H9 (cell line): ENCODE results near the gene TENM4. TPM values are rescaled to one million over a fixed set of nuclear protein-coding genes. Genes with fewer than 3 reads are reported as not detected.

ENCODE experiments used
- DNase-seq: peaks from one replicate; pipeline ENCODE4 v3.0.0-alpha.2; 2017
- H2AFZ ChIP-seq: one replicate; pipeline ENCODE4 v1.6.1; 2013; ENCODE audit warnings: mild to moderate bottlenecking, low read length, control low read depth, moderate library complexity
- H2AK5ac ChIP-seq: 2 replicates; pipeline ENCODE4 v1.6.1; 2013; ENCODE audit warnings: low read length, control low read depth, mixed read lengths; ENCODE audit not compliant: insufficient read length
- H2BK120ac ChIP-seq: one replicate; pipeline ENCODE4 v1.6.1; 2013; ENCODE audit warnings: low read depth, mild to moderate bottlenecking, low read length, control low read depth, inconsistent platforms; ENCODE audit not compliant: poor library complexity, severe bottlenecking
- H2BK12ac ChIP-seq: 2 replicates; pipeline ENCODE4 v1.6.1; 2013; ENCODE audit warnings: low read length, control low read depth, mixed read lengths, low read depth; ENCODE audit not compliant: insufficient read length
- H2BK15ac ChIP-seq: 2 replicates; pipeline ENCODE4 v1.6.1; 2013; ENCODE audit warnings: low read depth, low read length, control low read depth
- H2BK20ac ChIP-seq: one replicate; pipeline ENCODE4 v1.6.1; 2013; ENCODE audit warnings: low read depth, mild to moderate bottlenecking, low read length, control low read depth, inconsistent platforms; ENCODE audit not compliant: poor library complexity, severe bottlenecking
- H2BK5ac ChIP-seq: 2 replicates; pipeline ENCODE4 v1.6.1; 2013; ENCODE audit warnings: low read length, control low read depth, mixed read lengths; ENCODE audit not compliant: insufficient read length
- H3K14ac ChIP-seq: 2 replicates; pipeline ENCODE4 v1.6.1; 2013; ENCODE audit warnings: low read length, control low read depth; ENCODE audit not compliant: insufficient read depth
- H3K18ac ChIP-seq: 2 replicates; pipeline ENCODE4 v1.6.1; 2013; ENCODE audit warnings: low read depth, mild to moderate bottlenecking, mixed read lengths, low read length, control low read depth; ENCODE audit not compliant: insufficient read length
- H3K23ac ChIP-seq: 2 replicates; pipeline ENCODE4 v1.6.1; 2013; ENCODE audit warnings: low read length, control low read depth, mixed read lengths, low read depth; ENCODE audit not compliant: insufficient read length
- H3K23me2 ChIP-seq: 2 replicates; pipeline ENCODE4 v1.6.1; 2013; ENCODE audit warnings: low read depth, mild to moderate bottlenecking, mixed read lengths, low read length, control low read depth; ENCODE audit not compliant: insufficient read length, poor library complexity, severe bottlenecking
- H3K27ac ChIP-seq: 2 replicates; pipeline ENCODE4 v1.5.1; 2013; ENCODE audit warnings: low read length, control low read depth, mixed read lengths, low read depth; ENCODE audit not compliant: insufficient read length
- H3K27me3 ChIP-seq: 2 replicates; pipeline ENCODE4 v1.6.1; 2013; ENCODE audit warnings: low read length, control low read depth, inconsistent platforms; ENCODE audit not compliant: insufficient read depth
- H3K4ac ChIP-seq: 2 replicates; pipeline ENCODE4 v1.6.1; 2013; ENCODE audit warnings: low read depth, mild to moderate bottlenecking, control low read depth, inconsistent platforms, low read length, moderate library complexity
- H3K4me1 ChIP-seq: 2 replicates; pipeline ENCODE4 v1.6.1; 2013; ENCODE audit warnings: low read length, control low read depth, inconsistent platforms; ENCODE audit not compliant: insufficient read depth
- H3K4me2 ChIP-seq: 2 replicates; pipeline ENCODE4 v1.6.1; 2013; ENCODE audit warnings: low read length, control low read depth, mixed read lengths; ENCODE audit not compliant: insufficient read length, insufficient read depth
- H3K56ac ChIP-seq: 2 replicates; pipeline ENCODE4 v1.6.1; 2013; ENCODE audit warnings: low read depth, mild to moderate bottlenecking, mixed read lengths, low read length, control low read depth; ENCODE audit not compliant: insufficient read length
- H3K79me1 ChIP-seq: 2 replicates; pipeline ENCODE4 v1.6.1; 2013; ENCODE audit warnings: low read depth, mild to moderate bottlenecking, moderate library complexity, low read length, control low read depth, inconsistent platforms; ENCODE audit not compliant: insufficient read depth, poor library complexity, severe bottlenecking
- H3K79me2 ChIP-seq: 2 replicates; pipeline ENCODE4 v1.6.1; 2013; ENCODE audit warnings: low read length, control low read depth, inconsistent platforms; ENCODE audit not compliant: insufficient read depth
- H3K9ac ChIP-seq: 2 replicates; pipeline ENCODE4 v1.6.1; 2013; ENCODE audit warnings: low read length, control low read depth, mixed read lengths; ENCODE audit not compliant: insufficient read length; ENCODE audit errors: extremely low read depth
- H3K9me3 ChIP-seq: one replicate; pipeline ENCODE4 v1.6.1; 2013; ENCODE audit warnings: low read depth, low read length, inconsistent platforms; ENCODE audit not compliant: control insufficient read depth
- H3T11ph ChIP-seq: one replicate; pipeline ENCODE4 v1.6.1; 2013; ENCODE audit warnings: mild to moderate bottlenecking, low read length, control low read depth, inconsistent platforms
- H4K20me1 ChIP-seq: one replicate; pipeline ENCODE4 v1.6.1; 2013; ENCODE audit not compliant: control insufficient read depth, insufficient read length, insufficient read depth
- H4K5ac ChIP-seq: 2 replicates; pipeline ENCODE4 v1.6.1; 2013; ENCODE audit warnings: low read depth, mild to moderate bottlenecking, mixed read lengths, low read length, control low read depth; ENCODE audit not compliant: insufficient read length
- H4K8ac ChIP-seq: replicated peaks from 2 replicates; pipeline ENCODE4 v1.6.1; 2013; ENCODE audit warnings: low read length, control low read depth, mixed read lengths, low read depth; ENCODE audit not compliant: insufficient read length
- H4K91ac ChIP-seq: 2 replicates; pipeline ENCODE4 v1.6.1; 2013; ENCODE audit warnings: low read depth, mild to moderate bottlenecking, moderate library complexity, mixed read lengths, low read length, control low read depth; ENCODE audit not compliant: insufficient read length
- H3K27ac Mint-ChIP-seq, 3 experiments: 2 replicates in 2 of 3; 3 replicates in 1 of 3; pipeline ENCODE4 v1.8.0; 2020 to 2021; ENCODE audit warnings: mixed read lengths in 3 of 3, mild to moderate bottlenecking in 1 of 3, moderate library complexity in 1 of 3
- H3K27me3 Mint-ChIP-seq: 2 replicates; pipeline ENCODE4 v1.8.0; 2021; ENCODE audit warnings: low read depth, mild to moderate bottlenecking, moderate library complexity, mixed read lengths
- H3K36me3 Mint-ChIP-seq, 3 experiments: 2 replicates in 2 of 3; 3 replicates in 1 of 3; pipeline ENCODE4 v1.8.0; 2020 to 2021; ENCODE audit warnings: low read depth in 3 of 3, mixed read lengths in 3 of 3; ENCODE audit not compliant: insufficient read depth in 1 of 3
- H3K4me1 Mint-ChIP-seq, 2 experiments: 2 replicates each; pipeline ENCODE4 v1.8.0; 2020; ENCODE audit warnings: mixed read lengths in 2 of 2
- H3K4me3 Mint-ChIP-seq, 2 experiments: 2 replicates in 1 of 2; 3 replicates in 1 of 2; pipeline ENCODE4 v1.8.0; 2020 to 2021; ENCODE audit warnings: mild to moderate bottlenecking in 2 of 2, mixed read lengths in 2 of 2, moderate library complexity in 1 of 2
- H3K9me3 Mint-ChIP-seq, 2 experiments: 2 replicates in 1 of 2; 3 replicates in 1 of 2; pipeline ENCODE4 v1.8.0; 2020; ENCODE audit warnings: mild to moderate bottlenecking in 2 of 2, mixed read lengths in 2 of 2, moderate library complexity in 1 of 2
- CTCF ChIP-seq: fragments of 200-600 bp; sonication (generic); conservative IDR thresholded peaks from 3 replicates; pipeline ENCODE4 v1.8.0; 2021; ENCODE audit warnings: antibody characterized with exemption, mild to moderate bottlenecking
- WGBS: extraction: QIAGEN DNeasy Blood & Tissue Kit; methylation state at CpG from one replicate; pipeline ENCODE4 v1.1.7; 2013; ENCODE audit warnings: missing lambda C conversion rate, low lambda C conversion rate, mixed read lengths; ENCODE audit not compliant: insufficient read length; ENCODE audit errors: extremely low coverage; 5-methylcytosine and 5-hydroxymethylcytosine counted together
- total RNA-seq: library from RNA; stranded (reverse); gene quantifications from 2 replicates; pipeline ENCODE4 v1.2.1, GENCODE V29; 2021

The TENM4 gene
- total RNA-seq, 1 experiment from 2014 or later, result 4.6 TPM

GRCh38 chr11:78699609-78700135 lies 741.2 kb downstream of the TENM4 start:
- no peaks in the 10 kb centered on the region; a peak in 1 of 7 replicates for H3K36me3 Mint-ChIP-seq
- H3K27me3 Mint-ChIP-seq, result no peaks in the 10 kb centered on the region; the same call in 1 of the 2 replicates
- no peak overlapping the region for H2BK20ac ChIP-seq
- H2AFZ ChIP-seq, result no peak overlapping the region
- no peak overlapping the region for H3K4me3 Mint-ChIP-seq
- no peak for DNase-seq
- no peaks in the 10 kb centered on the region for H3K4me1 ChIP-seq
- no peak overlapping the region for H3K18ac ChIP-seq
- no peaks in the 10 kb centered on the region for H3K4me1 Mint-ChIP-seq
- no peaks in the 10 kb centered on the region for H3K23me2 ChIP-seq
- no peaks in the 10 kb centered on the region for H3K9me3 Mint-ChIP-seq
- no peak for TF ChIP-seq CTCF
- H4K91ac ChIP-seq, result no peak overlapping the region
- H2BK12ac ChIP-seq, result no peak overlapping the region
- no peaks in the 10 kb centered on the region for H3K9me3 ChIP-seq
- no peaks in the 10 kb centered on the region for H3K79me1 ChIP-seq
- no peaks in the 10 kb centered on the region for H3K27me3 ChIP-seq
- H4K8ac ChIP-seq, result no peak overlapping the region
- no peak overlapping the region for H3K27ac Mint-ChIP-seq
- H3K14ac ChIP-seq, result no peak overlapping the region
- H4K20me1 ChIP-seq, result no peaks in the 10 kb centered on the region
- no peak overlapping the region for H3K56ac ChIP-seq
- no peak overlapping the region for H3K23ac ChIP-seq
- H2BK120ac ChIP-seq, result no peak overlapping the region
- H3K79me2 ChIP-seq, result no peaks in the 10 kb centered on the region
- no CpG with 5 or more reads among the region's 7 CpGs for WGBS
- H4K5ac ChIP-seq, result no peak overlapping the region
- H3K4me2 ChIP-seq, result no peak overlapping the region
- no peak overlapping the region for H2AK5ac ChIP-seq
- no peak overlapping the region for H2BK15ac ChIP-seq
- no peak overlapping the region for H3K9ac ChIP-seq
- H3K27ac ChIP-seq, result no peak overlapping the region
- H3K4ac ChIP-seq, result no peak overlapping the region
- H2BK5ac ChIP-seq, result no peak overlapping the region
- H3T11ph ChIP-seq, result no peak overlapping the region
